Measurements from ENCODE around the gene MYH11. TPM values are rescaled to one million over a fixed set of nuclear protein-coding genes. Genes with fewer than 3 reads are reported as not detected.

Gene MYH11
- polyA plus RNA-seq, 1 donor from 2014 or later, result not detected

DNA sequence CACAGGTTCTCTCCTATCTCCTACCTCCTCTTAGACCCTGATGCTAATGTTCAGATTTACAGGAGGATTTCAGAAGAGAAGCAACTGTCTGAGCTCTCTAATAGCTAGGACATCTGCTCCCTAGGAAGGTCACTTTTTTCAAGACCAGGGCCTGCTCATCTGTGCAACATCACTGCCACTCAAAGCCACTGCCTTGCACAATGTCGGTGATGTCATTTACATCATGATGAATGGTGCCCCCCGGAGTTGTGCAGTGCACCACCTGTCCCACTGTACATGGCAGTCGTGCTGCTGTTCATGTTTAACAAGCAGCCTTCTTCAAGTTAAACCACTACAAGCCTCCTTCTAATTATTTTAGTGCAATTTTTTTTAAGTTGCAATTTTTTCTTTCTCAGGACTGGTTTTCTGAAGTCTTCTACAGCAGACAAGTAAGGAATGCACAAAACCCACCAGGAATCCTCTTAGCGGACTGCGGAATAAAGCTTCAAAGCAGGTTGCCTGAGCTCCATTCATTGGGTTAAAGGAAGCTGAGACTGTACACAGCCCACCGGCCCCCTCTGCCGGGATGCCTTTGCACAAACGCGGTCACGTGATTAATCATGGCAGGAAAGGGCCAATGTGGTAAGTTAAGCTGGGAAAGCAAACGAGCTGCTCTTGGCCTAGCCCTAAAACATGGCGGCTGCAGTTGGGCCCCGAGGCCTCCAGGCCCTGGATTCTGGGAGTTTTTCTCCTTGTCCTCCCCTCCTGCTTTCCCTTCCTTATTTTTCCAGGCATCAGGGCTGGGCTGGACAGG, 74.1 kb downstream of the MYH11 start:
- H4K20me1 ChIP-seq (ENCODE audit: insufficient read depth), result no peaks in the 10 kb centered on the region
- H3K4me3 ChIP-seq (ENCODE audit: low read length), result no peak overlapping the region
- no peaks in the 10 kb centered on the region for H3F3A ChIP-seq (ENCODE audit: insufficient read depth, low read length, poor library complexity, severe bottlenecking)
- H3K79me2 ChIP-seq (replicated peaks; ENCODE audit: insufficient read depth, low read length), result no peaks in the 10 kb centered on the region
- no peak overlapping the region for H3K9ac ChIP-seq (ENCODE audit: low read length)
- H3K4me2 ChIP-seq (ENCODE audit: low read length), result no peak overlapping the region
- TF ChIP-seq, protein P1, sequence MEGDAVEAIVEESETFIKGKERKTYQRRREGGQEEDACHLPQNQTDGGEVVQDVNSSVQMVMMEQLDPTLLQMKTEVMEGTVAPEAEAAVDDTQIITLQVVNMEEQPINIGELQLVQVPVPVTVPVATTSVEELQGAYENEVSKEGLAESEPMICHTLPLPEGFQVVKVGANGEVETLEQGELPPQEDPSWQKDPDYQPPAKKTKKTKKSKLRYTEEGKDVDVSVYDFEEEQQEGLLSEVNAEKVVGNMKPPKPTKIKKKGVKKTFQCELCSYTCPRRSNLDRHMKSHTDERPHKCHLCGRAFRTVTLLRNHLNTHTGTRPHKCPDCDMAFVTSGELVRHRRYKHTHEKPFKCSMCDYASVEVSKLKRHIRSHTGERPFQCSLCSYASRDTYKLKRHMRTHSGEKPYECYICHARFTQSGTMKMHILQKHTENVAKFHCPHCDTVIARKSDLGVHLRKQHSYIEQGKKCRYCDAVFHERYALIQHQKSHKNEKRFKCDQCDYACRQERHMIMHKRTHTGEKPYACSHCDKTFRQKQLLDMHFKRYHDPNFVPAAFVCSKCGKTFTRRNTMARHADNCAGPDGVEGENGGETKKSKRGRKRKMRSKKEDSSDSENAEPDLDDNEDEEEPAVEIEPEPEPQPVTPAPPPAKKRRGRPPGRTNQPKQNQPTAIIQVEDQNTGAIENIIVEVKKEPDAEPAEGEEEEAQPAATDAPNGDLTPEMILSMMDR (IDR thresholded peaks at IDR 0.05; ENCODE audit: poor library complexity, severe bottlenecking), result no peak
- TF ChIP-seq, protein P2, sequence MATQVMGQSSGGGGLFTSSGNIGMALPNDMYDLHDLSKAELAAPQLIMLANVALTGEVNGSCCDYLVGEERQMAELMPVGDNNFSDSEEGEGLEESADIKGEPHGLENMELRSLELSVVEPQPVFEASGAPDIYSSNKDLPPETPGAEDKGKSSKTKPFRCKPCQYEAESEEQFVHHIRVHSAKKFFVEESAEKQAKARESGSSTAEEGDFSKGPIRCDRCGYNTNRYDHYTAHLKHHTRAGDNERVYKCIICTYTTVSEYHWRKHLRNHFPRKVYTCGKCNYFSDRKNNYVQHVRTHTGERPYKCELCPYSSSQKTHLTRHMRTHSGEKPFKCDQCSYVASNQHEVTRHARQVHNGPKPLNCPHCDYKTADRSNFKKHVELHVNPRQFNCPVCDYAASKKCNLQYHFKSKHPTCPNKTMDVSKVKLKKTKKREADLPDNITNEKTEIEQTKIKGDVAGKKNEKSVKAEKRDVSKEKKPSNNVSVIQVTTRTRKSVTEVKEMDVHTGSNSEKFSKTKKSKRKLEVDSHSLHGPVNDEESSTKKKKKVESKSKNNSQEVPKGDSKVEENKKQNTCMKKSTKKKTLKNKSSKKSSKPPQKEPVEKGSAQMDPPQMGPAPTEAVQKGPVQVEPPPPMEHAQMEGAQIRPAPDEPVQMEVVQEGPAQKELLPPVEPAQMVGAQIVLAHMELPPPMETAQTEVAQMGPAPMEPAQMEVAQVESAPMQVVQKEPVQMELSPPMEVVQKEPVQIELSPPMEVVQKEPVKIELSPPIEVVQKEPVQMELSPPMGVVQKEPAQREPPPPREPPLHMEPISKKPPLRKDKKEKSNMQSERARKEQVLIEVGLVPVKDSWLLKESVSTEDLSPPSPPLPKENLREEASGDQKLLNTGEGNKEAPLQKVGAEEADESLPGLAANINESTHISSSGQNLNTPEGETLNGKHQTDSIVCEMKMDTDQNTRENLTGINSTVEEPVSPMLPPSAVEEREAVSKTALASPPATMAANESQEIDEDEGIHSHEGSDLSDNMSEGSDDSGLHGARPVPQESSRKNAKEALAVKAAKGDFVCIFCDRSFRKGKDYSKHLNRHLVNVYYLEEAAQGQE (IDR thresholded peaks at IDR 0.05; ENCODE audit: borderline replicate concordance), result no peak
- no peak for TF ChIP-seq TAF1 (IDR thresholded peaks at IDR 0.05; ENCODE audit: low read depth)
- TF ChIP-seq POLR2AphosphoS5 (IDR thresholded peaks at IDR 0.05), result no peak
- TF ChIP-seq RAD21 (conservative IDR thresholded peaks at IDR 0.05), result no peak
- no peak overlapping the region for H3K27ac ChIP-seq (ENCODE audit: low read length)
- H3K27me3 ChIP-seq (ENCODE audit: insufficient read depth, low read depth, low read length), result no peaks in the 10 kb centered on the region
- no peaks in the 10 kb centered on the region for H3K9me2 ChIP-seq (ENCODE audit: insufficient read depth, low read length)
- H3K9me3 ChIP-seq (ENCODE audit: low read length), result no peaks in the 10 kb centered on the region
- H2AFZ ChIP-seq (ENCODE audit: low read depth, low read length), result no peak overlapping the region
- H3K36me3 ChIP-seq (ENCODE audit: insufficient read depth, low read length), result no peaks in the 10 kb centered on the region

DNA sequence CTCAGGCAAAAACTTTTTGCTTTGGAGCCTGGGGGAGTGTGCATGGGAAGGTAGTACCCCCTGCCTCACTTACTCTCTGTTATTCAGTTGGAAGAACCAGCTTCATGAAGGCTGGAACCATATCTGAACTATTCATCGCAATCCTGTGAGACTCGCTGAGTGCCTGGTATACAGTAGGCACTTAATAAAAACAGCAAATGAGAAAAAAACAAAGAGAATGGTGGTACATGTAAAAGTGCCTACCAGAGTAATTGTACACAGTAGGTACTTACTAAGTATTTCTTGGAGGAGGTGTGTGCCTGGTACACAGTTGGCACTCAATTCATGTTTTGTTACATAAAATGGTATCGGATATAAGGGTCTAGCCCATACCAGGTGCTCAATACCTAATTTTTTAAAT, 75.2 kb downstream of the MYH11 start:
- Histone ChIP-seq H3K36me3 (ENCODE audit: insufficient read depth, low read length) (no peaks in the 10 kb centered on the region), H3K4me2 (ENCODE audit: low read length) (no peak overlapping the region), H3K9me3 (ENCODE audit: low read length) (no peaks in the 10 kb centered on the region), H3K4me3 (ENCODE audit: low read length) (no peak overlapping the region), H3K27me3 (ENCODE audit: insufficient read depth, low read depth, low read length) (no peaks in the 10 kb centered on the region), H3F3A (ENCODE audit: insufficient read depth, low read length, poor library complexity, severe bottlenecking) (no peaks in the 10 kb centered on the region), H4K20me1 (ENCODE audit: insufficient read depth) (no peaks in the 10 kb centered on the region), H3K9me2 (ENCODE audit: insufficient read depth, low read length) (no peaks in the 10 kb centered on the region), H2AFZ (ENCODE audit: low read depth, low read length) (no peak overlapping the region), H3K79me2 (replicated peaks; ENCODE audit: insufficient read depth, low read length) (no peaks in the 10 kb centered on the region), H3K27ac (ENCODE audit: low read length) (no peak overlapping the region), H3K9ac (ENCODE audit: low read length) (no peak overlapping the region)
- TF ChIP-seq EP300 (conservative IDR thresholded peaks at IDR 0.05; ENCODE audit: poor library complexity, severe bottlenecking), result no peak
- no peak for TF ChIP-seq RAD21 (conservative IDR thresholded peaks at IDR 0.05)
- no peak for TF ChIP-seq TAF1 (IDR thresholded peaks at IDR 0.05; ENCODE audit: low read depth)
- TF ChIP-seq EZH2 (IDR thresholded peaks at IDR 0.05; ENCODE audit: borderline replicate concordance, insufficient read depth, low read length, poor library complexity, severe bottlenecking), result no peak
- TF ChIP-seq SMC3 (conservative IDR thresholded peaks at IDR 0.05; ENCODE audit: poor library complexity), result no peak
- TF ChIP-seq, protein P2 (IDR thresholded peaks at IDR 0.05; ENCODE audit: borderline replicate concordance), result no peak
- TF ChIP-seq MXI1 (conservative IDR thresholded peaks at IDR 0.05; ENCODE audit: poor library complexity, severe bottlenecking), result no peak
- TF ChIP-seq, protein P1 (IDR thresholded peaks at IDR 0.05; ENCODE audit: poor library complexity, severe bottlenecking), result no peak
- no peak for TF ChIP-seq POLR2AphosphoS5 (IDR thresholded peaks at IDR 0.05)

Measured in neural cell (in vitro differentiated cells).